ENCODE measurements around the gene FAM167B. TPM values are rescaled to one million over a fixed set of nuclear protein-coding genes. Genes with fewer than 3 reads are reported as not detected.
"Not testable (repeated sequence)": the region's sequence is repeated elsewhere in the genome, so short reads cannot be mapped to it uniquely, and the experiment has no call there.

FAM167B gene
- total RNA-seq, 2 experiments from 2014 or later = 0.78 to 1.1 TPM

- DNase-seq = no peak
- Mint-ChIP-seq H3K27ac (peak overlapping the region; percentile 84), H3K36me3 (ENCODE audit: low read depth) (peaks cover 45% of the 10 kb centered on the region), H3K4me3 (peak overlapping the region; percentile 91), H3K9me3 (no peaks in the 10 kb centered on the region), H3K4me1 (peaks cover 46% of the 10 kb centered on the region), H3K27me3 (no peaks in the 10 kb centered on the region)
- CTCF ChIA-PET = interaction anchor here (0.6 to 2.5 kb wide), 14 partner anchors 11 to 183 kb away, joined by 3 to 14 read pairs (median 4); partner anchors contain the start of gene LCK
- POLR2A ChIA-PET = interaction anchor here (0.7 to 3.7 kb wide), 24 partner anchors 7 to 112 kb away, joined by 3 to 35 read pairs (median 5); partner anchors contain the start of genes CCDC28B, IQCC, LCK and MARCKSL1
These were observed 44.2 kb downstream of the FAM167B start for GRCh38 chr1:32291145-32291707.

GRCh38 chr1:32291708-32292538 lies 44.9 kb downstream of the FAM167B start, which contains the start of gene HDAC1:
Gene HDAC1, plus strand, starts transcription at chr1:32292083. Its CDS starts 87 bp downstream, at chr1:32292170.
- ChIA-PET POLR2A (interaction anchor here (0.7 to 3.7 kb wide), 24 partner anchors 8 to 112 kb away, joined by 3 to 35 read pairs (median 5); partner anchors contain the start of genes CCDC28B, LCK, MARCKSL1 and TXLNA), CTCF (interaction anchor here (0.8 to 2.5 kb wide), 12 partner anchors 11 to 183 kb away, joined by 3 to 14 read pairs (median 4); partner anchors contain the start of gene LCK)
- DNase-seq = peak; percentile 98
- peak within 1 kb of the TSS; percentile 91 for H3K4me3 Mint-ChIP-seq
- no peaks in the 10 kb centered on the region for H3K27me3 Mint-ChIP-seq
- H3K9me3 Mint-ChIP-seq = no peaks in the 10 kb centered on the region
- peaks cover 53% of the 10 kb centered on the region for H3K4me1 Mint-ChIP-seq
- peak within 1 kb of the TSS; percentile 84 for H3K27ac Mint-ChIP-seq
- peaks cover 44% of the 10 kb centered on the region for H3K36me3 Mint-ChIP-seq (ENCODE audit: low read depth)

- POLR2A ChIA-PET = interaction anchor here (0.7 kb wide), 1 partner anchor 24 kb away, joined by 3 read pairs; no protein-coding TSS in a partner anchor
- Mint-ChIP-seq H3K36me3 (ENCODE audit: low read depth) (peaks cover 63% of the 10 kb centered on the region), H3K4me1 (peaks cover 47% of the 10 kb centered on the region)
- CTCF ChIA-PET = interaction anchor here (1.1 kb wide), 1 partner anchor 83 kb away, joined by 3 read pairs; no protein-coding TSS in a partner anchor
- not testable (repeated sequence) for H3K9me3 Mint-ChIP-seq, H3K4me3 Mint-ChIP-seq, H3K27ac Mint-ChIP-seq, DNase-seq, H3K27me3 Mint-ChIP-seq
These were observed 51.2 kb downstream of the FAM167B start for GRCh38 chr1:32298211-32298610.

Other genes starting within 250 kb of the FAM167B start
- gene KHDRBS1, start 233.4 kb upstream of the FAM167B start, total RNA-seq = 100 to 1,000 TPM; 168 to 169 TPM
- 10 to 100 TPM; 24.5 to 28.0 TPM for gene TMEM39B, start 174.3 kb upstream of the FAM167B start, total RNA-seq
- 10 to 100 TPM; 64.3 to 65.1 TPM for gene KPNA6, start 139.2 kb upstream of the FAM167B start, total RNA-seq
- gene TXLNA, start 67.5 kb upstream of the FAM167B start, total RNA-seq = 10 to 100 TPM; 79.8 to 81.2 TPM
- gene CCDC28B, start 46.6 kb upstream of the FAM167B start, total RNA-seq = 10 to 100 TPM; 20.2 to 23.5 TPM
- gene IQCC, start 41.6 kb upstream of the FAM167B start, total RNA-seq = 1 to 10 TPM; 3.7 to 3.8 TPM
- gene DCDC2B, start 38.1 kb upstream of the FAM167B start, total RNA-seq = under 1 TPM in 1 of 2 experiments, not detected in 1; 0.13 TPM
- gene TMEM234, start 24.9 kb upstream of the FAM167B start, total RNA-seq = 10 to 100 TPM; 15.3 to 16.4 TPM
- gene EIF3I, start 24.8 kb upstream of the FAM167B start, total RNA-seq = 100 to 1,000 TPM; 161 to 172 TPM
- gene LCK, start 4.0 kb downstream of the FAM167B start, total RNA-seq = 100 to 1,000 TPM; 469 to 474 TPM
- gene HDAC1, start 44.9 kb downstream of the FAM167B start, total RNA-seq = 100 to 1,000 TPM; 180 to 185 TPM
- gene MARCKSL1, start 89.0 kb downstream of the FAM167B start, total RNA-seq = 10 to 100 TPM; 26.4 to 27.9 TPM
- 10 to 100 TPM; 10.6 to 11.8 TPM for gene FAM229A, start 115.3 kb downstream of the FAM167B start, total RNA-seq
- gene TSSK3, start 115.3 kb downstream of the FAM167B start, total RNA-seq = 1 to 10 TPM in 1 of 2 experiments, under 1 TPM in 1; 0.70 to 1.0 TPM
- gene BSDC1, start 147.2 kb downstream of the FAM167B start, total RNA-seq = 10 to 100 TPM; 52.5 to 52.6 TPM
- not detected for gene ZBTB8B, start 217.8 kb downstream of the FAM167B start, total RNA-seq